Liver (tissue), 9 donors: ENCODE measurements around the gene AXIN1. TPM values are rescaled to one million over a fixed set of nuclear protein-coding genes. Genes with fewer than 3 reads are reported as not detected.

Experiments used
- DNase-seq: peaks from one replicate; pipeline ENCODE4 v3.0.0-alpha.2; 2017; ENCODE audit warnings: low spot score
- H3K27ac ChIP-seq, 2 donors: one replicate each; pipeline ENCODE4 v1.7.0; 2013; ENCODE audit warnings: inconsistent platforms in 2 of 2, low read length in 2 of 2, control low read depth in 1 of 2, low read depth in 1 of 2, mild to moderate bottlenecking in 1 of 2
- H3K27me3 ChIP-seq, 4 donors: one replicate each; pipeline versions ENCODE4 v1.6.1 to v1.7.0; 2013; ENCODE audit warnings: low read length in 3 of 4, inconsistent platforms in 1 of 4, mild to moderate bottlenecking in 1 of 4, moderate library complexity in 1 of 4; ENCODE audit not compliant: control insufficient read depth in 4 of 4, insufficient read depth in 4 of 4
- H3K36me3 ChIP-seq, 4 donors: one replicate each; pipeline versions ENCODE4 v1.6.1 to v1.7.0; 2013; ENCODE audit warnings: low read length in 3 of 4, mild to moderate bottlenecking in 3 of 4, low read depth in 1 of 4, moderate library complexity in 1 of 4; ENCODE audit not compliant: control insufficient read depth in 4 of 4, insufficient read depth in 3 of 4
- H3K4me1 ChIP-seq, 4 donors: one replicate each; pipeline versions ENCODE4 v1.6.1 to v1.7.0; 2013; ENCODE audit warnings: low read length in 3 of 4, mild to moderate bottlenecking in 3 of 4, moderate library complexity in 1 of 4; ENCODE audit not compliant: control insufficient read depth in 4 of 4, insufficient read depth in 4 of 4
- H3K4me3 ChIP-seq, 3 donors: one replicate each; pipeline versions ENCODE4 v1.6.1 to v1.7.0; 2013; ENCODE audit warnings: low read length in 3 of 3, control low read depth in 1 of 3, low read depth in 1 of 3, mild to moderate bottlenecking in 1 of 3
- H3K9ac ChIP-seq, 2 donors: one replicate each; pipeline ENCODE4 v1.7.0; 2013; ENCODE audit warnings: low read length in 2 of 2, mild to moderate bottlenecking in 2 of 2, moderate library complexity in 2 of 2, control low read depth in 1 of 2, low read depth in 1 of 2
- H3K9me3 ChIP-seq, 4 donors: one replicate each; pipeline versions ENCODE4 v1.6.1 to v1.7.0; 2013; ENCODE audit warnings: low read length in 3 of 4; ENCODE audit not compliant: control insufficient read depth in 4 of 4
- EGR1 ChIP-seq, 2 donors: IDR thresholded peaks; 2 replicates each; pipeline ENCODE4 v1.6.1; 2016 to 2018; ENCODE audit warnings: antibody characterized with exemption in 2 of 2, low read depth in 2 of 2
- FOXA1 ChIP-seq: IDR thresholded peaks from 2 replicates; pipeline ENCODE4 v1.6.1; 2016; ENCODE audit warnings: antibody characterized with exemption
- GABPA ChIP-seq, 2 donors: IDR thresholded peaks in 1 of 2; conservative IDR thresholded peaks in 1 of 2; 2 replicates each; pipeline ENCODE4 v1.6.1; 2016; ENCODE audit warnings: antibody characterized with exemption in 2 of 2, mild to moderate bottlenecking in 1 of 2, moderate library complexity in 1 of 2
- HNF4A ChIP-seq, 2 donors: conservative IDR thresholded peaks; 2 replicates each; pipeline ENCODE4 v1.6.1; 2016; ENCODE audit warnings: antibody characterized with exemption in 2 of 2, mild to moderate bottlenecking in 2 of 2
- HNF4G ChIP-seq: IDR thresholded peaks from 2 replicates; pipeline ENCODE4 v1.6.1; 2016; ENCODE audit warnings: antibody characterized with exemption
- JUND ChIP-seq, 2 donors: IDR thresholded peaks; 2 replicates each; pipeline ENCODE4 v1.6.1; 2016; ENCODE audit warnings: antibody characterized with exemption in 2 of 2
- NR2F2 ChIP-seq: IDR thresholded peaks from 2 replicates; pipeline ENCODE4 v1.6.1; 2016; ENCODE audit warnings: antibody characterized with exemption
- RAD21 ChIP-seq, 2 donors: IDR thresholded peaks; 2 replicates each; pipeline ENCODE4 v1.6.1; 2016; ENCODE audit warnings: antibody characterized with exemption in 2 of 2, mild to moderate bottlenecking in 2 of 2
- RXRA ChIP-seq, 2 donors: IDR thresholded peaks; 2 replicates each; pipeline ENCODE4 v1.6.1; 2017 to 2018; ENCODE audit warnings: antibody characterized with exemption in 2 of 2, mild to moderate bottlenecking in 1 of 2
- SP1 ChIP-seq: IDR thresholded peaks from 2 replicates; pipeline ENCODE4 v1.6.1; 2018; ENCODE audit warnings: antibody characterized with exemption, mild to moderate bottlenecking
- TAF1 ChIP-seq: conservative IDR thresholded peaks from 2 replicates; pipeline ENCODE4 v1.6.1; 2016; ENCODE audit warnings: antibody characterized with exemption, mild to moderate bottlenecking
- YY1 ChIP-seq: IDR thresholded peaks from 2 replicates; pipeline ENCODE4 v1.6.1; 2016; ENCODE audit warnings: antibody characterized with exemption, mild to moderate bottlenecking
- WGBS: extraction: QIAGEN DNeasy Blood & Tissue Kit; methylation state at CpG from one replicate; pipeline ENCODE4 v1.1.7; 2013; 5-methylcytosine and 5-hydroxymethylcytosine counted together
- polyA plus RNA-seq, 2 donors: library from polyadenylated mRNA; stranded (reverse) in 1 of 2; unstranded in 1 of 2; fragments of 200-250 nt in 1 of 2; fragments of >200 nt in 1 of 2; fragmentation: Nextera tagmentation in 1 of 2; extraction: Ambion mirVana in 1 of 2; gene quantifications; one replicate each; pipeline versions ENCODE4 v1.2.1 to v1.2.3, GENCODE V29; 2013 to 2015
- total RNA-seq, 2 donors: library from RNA; depleted of rRNA; stranded (reverse); fragments of >200 nt; gene quantifications; one replicate each; pipeline ENCODE4 v1.2.3, GENCODE V29; 2014
- TF ChIP-seq, protein P1 (sequence below): IDR thresholded peaks from 2 replicates; pipeline ENCODE4 v1.6.1; 2016; ENCODE audit warnings: antibody characterized with exemption
- TF ChIP-seq, protein P2 (sequence below): fragments of 150-350 bp; IDR thresholded peaks from 2 replicates; pipeline ENCODE4 v1.5.1; 2017; ENCODE audit warnings: improper control_type of control experiment, low read depth, low read length; ENCODE audit not compliant: missing input control
- TF ChIP-seq, protein P3 (sequence below): IDR thresholded peaks from 2 replicates; pipeline ENCODE4 v1.6.1; 2016; ENCODE audit warnings: antibody characterized with exemption
- TF ChIP-seq, protein P4 (sequence below): IDR thresholded peaks from 2 replicates; pipeline ENCODE4 v1.6.1; 2016; ENCODE audit warnings: antibody characterized with exemption
- TF ChIP-seq, protein P5 (sequence below): IDR thresholded peaks from 2 replicates; pipeline ENCODE4 v1.6.1; 2016; ENCODE audit warnings: antibody characterized with exemption, mild to moderate bottlenecking
- donor health status: healthy.
- donor health status: healthy.
- donor health status: healthy.
- donor health status: healthy.
- donor health status: healthy.

Gene AXIN1
- total and polyA plus RNA-seq, 4 donors = 2.0 to 10.3 (median 7.9) TPM

DNA sequence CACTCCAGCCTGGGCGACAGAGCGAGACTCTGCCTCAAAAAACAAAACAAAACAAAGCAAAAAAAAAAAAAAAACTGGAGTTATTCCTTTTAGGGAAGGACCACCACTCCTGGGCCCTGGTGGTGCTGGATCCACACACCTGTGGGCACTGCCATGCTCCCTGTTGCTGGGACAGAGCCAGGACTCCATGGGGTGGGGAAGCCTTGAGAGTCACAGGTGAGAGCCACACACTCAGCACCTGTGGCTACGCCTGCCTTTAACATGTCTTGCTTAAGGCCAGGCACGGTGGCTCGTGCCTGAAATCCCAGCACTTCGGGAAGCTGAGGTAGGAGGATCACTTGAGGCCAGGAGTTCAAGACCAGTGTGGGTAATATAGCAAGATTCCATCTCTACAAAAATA lies 51.3 kb downstream of the AXIN1 start:
- no peak for DNase-seq
- peaks cover 0 to 21% (median 4%) of the 10 kb centered on the region in 4 donors for H3K36me3 ChIP-seq
- no peak overlapping the region for H3K4me3 ChIP-seq
- no peak overlapping the region for H3K9ac ChIP-seq
- H3K27ac ChIP-seq = no peak overlapping the region
- H3K4me1 ChIP-seq = no peaks in the 10 kb centered on the region
- no peaks in the 10 kb centered on the region for H3K9me3 ChIP-seq
- H3K27me3 ChIP-seq = no peaks in the 10 kb centered on the region
- TF ChIP-seq TAF1 (no peak), RAD21 (IDR thresholded peaks at IDR 0.05) (no peak)
- TF ChIP-seq, protein P1, sequence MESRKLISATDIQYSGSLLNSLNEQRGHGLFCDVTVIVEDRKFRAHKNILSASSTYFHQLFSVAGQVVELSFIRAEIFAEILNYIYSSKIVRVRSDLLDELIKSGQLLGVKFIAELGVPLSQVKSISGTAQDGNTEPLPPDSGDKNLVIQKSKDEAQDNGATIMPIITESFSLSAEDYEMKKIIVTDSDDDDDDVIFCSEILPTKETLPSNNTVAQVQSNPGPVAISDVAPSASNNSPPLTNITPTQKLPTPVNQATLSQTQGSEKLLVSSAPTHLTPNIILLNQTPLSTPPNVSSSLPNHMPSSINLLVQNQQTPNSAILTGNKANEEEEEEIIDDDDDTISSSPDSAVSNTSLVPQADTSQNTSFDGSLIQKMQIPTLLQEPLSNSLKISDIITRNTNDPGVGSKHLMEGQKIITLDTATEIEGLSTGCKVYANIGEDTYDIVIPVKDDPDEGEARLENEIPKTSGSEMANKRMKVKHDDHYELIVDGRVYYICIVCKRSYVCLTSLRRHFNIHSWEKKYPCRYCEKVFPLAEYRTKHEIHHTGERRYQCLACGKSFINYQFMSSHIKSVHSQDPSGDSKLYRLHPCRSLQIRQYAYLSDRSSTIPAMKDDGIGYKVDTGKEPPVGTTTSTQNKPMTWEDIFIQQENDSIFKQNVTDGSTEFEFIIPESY = no peak
- 96% methylated on average over 6 of the region's 6 CpGs for WGBS

DNA sequence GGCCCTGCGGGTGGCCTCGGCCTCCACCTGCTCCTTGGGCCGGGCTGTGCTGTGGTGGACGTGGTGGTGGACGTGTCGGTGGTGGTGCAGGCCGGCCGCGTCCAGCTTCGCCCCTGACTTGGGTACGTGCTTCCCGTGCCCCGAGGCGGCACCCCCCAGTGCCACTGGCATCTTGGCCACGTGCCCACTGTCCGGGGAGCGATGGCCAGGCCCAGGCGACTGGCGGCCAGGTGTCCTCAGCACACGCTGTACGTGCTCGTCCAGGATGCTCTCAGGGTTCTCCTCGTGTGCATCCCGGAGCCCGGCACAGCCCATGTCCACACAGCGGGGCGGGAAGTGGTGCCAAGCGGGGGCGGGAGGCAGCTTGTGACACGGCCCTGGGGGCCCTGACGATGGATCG lies 54.7 kb downstream of the AXIN1 start:
- 98% methylated on average over 32 of the region's 32 CpGs for WGBS
- Histone ChIP-seq H3K36me3 (peaks cover 0 to 19% (median 3%) of the 10 kb centered on the region in 4 donors), H3K9me3 (no peaks in the 10 kb centered on the region), H3K4me1 (no peaks in the 10 kb centered on the region), H3K9ac (no peak overlapping the region), H3K27me3 (no peaks in the 10 kb centered on the region), H3K4me3 (no peak overlapping the region), H3K27ac (no peak overlapping the region)
- no peak for DNase-seq
- TF ChIP-seq RXRA (IDR thresholded peaks at IDR 0.05) = no peak
- TF ChIP-seq RAD21 (IDR thresholded peaks at IDR 0.05) = no peak
- TF ChIP-seq GABPA (IDR thresholded peaks at IDR 0.05 in 1 of 2, conservative IDR thresholded peaks at IDR 0.05 in 1 of 2) = no peak
- TF ChIP-seq, protein P2, sequence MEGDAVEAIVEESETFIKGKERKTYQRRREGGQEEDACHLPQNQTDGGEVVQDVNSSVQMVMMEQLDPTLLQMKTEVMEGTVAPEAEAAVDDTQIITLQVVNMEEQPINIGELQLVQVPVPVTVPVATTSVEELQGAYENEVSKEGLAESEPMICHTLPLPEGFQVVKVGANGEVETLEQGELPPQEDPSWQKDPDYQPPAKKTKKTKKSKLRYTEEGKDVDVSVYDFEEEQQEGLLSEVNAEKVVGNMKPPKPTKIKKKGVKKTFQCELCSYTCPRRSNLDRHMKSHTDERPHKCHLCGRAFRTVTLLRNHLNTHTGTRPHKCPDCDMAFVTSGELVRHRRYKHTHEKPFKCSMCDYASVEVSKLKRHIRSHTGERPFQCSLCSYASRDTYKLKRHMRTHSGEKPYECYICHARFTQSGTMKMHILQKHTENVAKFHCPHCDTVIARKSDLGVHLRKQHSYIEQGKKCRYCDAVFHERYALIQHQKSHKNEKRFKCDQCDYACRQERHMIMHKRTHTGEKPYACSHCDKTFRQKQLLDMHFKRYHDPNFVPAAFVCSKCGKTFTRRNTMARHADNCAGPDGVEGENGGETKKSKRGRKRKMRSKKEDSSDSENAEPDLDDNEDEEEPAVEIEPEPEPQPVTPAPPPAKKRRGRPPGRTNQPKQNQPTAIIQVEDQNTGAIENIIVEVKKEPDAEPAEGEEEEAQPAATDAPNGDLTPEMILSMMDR = no peak
- TF ChIP-seq EGR1 (IDR thresholded peaks at IDR 0.05; ENCODE audit: low read depth in 2 of 2) = no peak
- TF ChIP-seq, protein P3, sequence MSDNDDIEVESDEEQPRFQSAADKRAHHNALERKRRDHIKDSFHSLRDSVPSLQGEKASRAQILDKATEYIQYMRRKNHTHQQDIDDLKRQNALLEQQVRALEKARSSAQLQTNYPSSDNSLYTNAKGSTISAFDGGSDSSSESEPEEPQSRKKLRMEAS = no peak
- TF ChIP-seq FOXA1 = no peak
- TF ChIP-seq HNF4G = no peak

DNA sequence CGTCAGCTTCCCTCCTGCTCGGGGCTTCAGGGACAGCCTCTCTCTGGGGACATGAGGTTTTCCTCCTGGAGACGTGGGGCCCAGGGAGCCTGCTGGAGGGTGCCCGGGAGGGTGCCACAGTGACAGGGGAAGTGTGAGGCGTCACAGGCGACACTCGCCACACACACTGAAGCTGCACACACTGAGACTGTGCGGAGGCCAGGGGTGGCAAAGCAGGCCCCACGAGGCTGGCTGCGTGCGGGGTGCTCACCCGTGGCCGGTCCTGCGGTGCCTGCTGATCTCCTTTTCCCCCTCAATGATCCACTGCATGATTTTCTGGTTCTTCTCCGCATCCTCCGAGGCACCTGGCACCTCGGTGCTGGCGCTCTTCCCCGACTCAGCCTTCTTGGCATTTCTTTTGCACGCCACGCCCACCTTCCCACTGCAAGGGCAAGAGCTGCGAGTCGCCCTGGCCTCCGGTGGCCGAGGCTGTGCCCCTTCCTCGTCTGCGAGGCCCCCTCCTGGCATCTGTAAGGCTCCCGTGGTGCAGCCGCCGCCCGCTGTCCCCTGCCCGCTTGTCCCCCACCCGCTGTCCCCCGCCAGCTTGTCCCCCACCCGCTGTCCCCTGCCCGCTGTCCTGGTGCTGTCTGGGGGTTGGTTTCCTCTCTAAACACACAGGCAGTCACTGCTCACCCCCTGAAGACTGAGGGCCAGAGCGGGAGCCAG lies 55.6 kb downstream of the AXIN1 start:
- WGBS = 95% methylated on average over 37 of the region's 37 CpGs
- H3K27ac ChIP-seq = no peak overlapping the region
- no peaks in the 10 kb centered on the region for H3K9me3 ChIP-seq
- H3K4me3 ChIP-seq = no peak overlapping the region
- no peaks in the 10 kb centered on the region for H3K4me1 ChIP-seq
- no peak for DNase-seq
- peaks cover 0 to 22% (median 3%) of the 10 kb centered on the region in 4 donors for H3K36me3 ChIP-seq
- no peak overlapping the region for H3K9ac ChIP-seq
- H3K27me3 ChIP-seq = no peaks in the 10 kb centered on the region
- no peak for TF ChIP-seq JUND (IDR thresholded peaks at IDR 0.05)
- no peak for TF ChIP-seq RXRA (IDR thresholded peaks at IDR 0.05)
- TF ChIP-seq HNF4G = no peak
- TF ChIP-seq, protein P4, sequence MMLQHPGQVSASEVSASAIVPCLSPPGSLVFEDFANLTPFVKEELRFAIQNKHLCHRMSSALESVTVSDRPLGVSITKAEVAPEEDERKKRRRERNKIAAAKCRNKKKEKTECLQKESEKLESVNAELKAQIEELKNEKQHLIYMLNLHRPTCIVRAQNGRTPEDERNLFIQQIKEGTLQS = no peak
- TF ChIP-seq, protein P1 = no peak
- TF ChIP-seq GABPA (IDR thresholded peaks at IDR 0.05 in 1 of 2, conservative IDR thresholded peaks at IDR 0.05 in 1 of 2) = no peak
- TF ChIP-seq RAD21 (IDR thresholded peaks at IDR 0.05) = no peak
- no peak for TF ChIP-seq HNF4A (conservative IDR thresholded peaks at IDR 0.05)
- no peak for TF ChIP-seq SP1
- no peak for TF ChIP-seq NR2F2
- no peak for TF ChIP-seq YY1
- TF ChIP-seq, protein P5, sequence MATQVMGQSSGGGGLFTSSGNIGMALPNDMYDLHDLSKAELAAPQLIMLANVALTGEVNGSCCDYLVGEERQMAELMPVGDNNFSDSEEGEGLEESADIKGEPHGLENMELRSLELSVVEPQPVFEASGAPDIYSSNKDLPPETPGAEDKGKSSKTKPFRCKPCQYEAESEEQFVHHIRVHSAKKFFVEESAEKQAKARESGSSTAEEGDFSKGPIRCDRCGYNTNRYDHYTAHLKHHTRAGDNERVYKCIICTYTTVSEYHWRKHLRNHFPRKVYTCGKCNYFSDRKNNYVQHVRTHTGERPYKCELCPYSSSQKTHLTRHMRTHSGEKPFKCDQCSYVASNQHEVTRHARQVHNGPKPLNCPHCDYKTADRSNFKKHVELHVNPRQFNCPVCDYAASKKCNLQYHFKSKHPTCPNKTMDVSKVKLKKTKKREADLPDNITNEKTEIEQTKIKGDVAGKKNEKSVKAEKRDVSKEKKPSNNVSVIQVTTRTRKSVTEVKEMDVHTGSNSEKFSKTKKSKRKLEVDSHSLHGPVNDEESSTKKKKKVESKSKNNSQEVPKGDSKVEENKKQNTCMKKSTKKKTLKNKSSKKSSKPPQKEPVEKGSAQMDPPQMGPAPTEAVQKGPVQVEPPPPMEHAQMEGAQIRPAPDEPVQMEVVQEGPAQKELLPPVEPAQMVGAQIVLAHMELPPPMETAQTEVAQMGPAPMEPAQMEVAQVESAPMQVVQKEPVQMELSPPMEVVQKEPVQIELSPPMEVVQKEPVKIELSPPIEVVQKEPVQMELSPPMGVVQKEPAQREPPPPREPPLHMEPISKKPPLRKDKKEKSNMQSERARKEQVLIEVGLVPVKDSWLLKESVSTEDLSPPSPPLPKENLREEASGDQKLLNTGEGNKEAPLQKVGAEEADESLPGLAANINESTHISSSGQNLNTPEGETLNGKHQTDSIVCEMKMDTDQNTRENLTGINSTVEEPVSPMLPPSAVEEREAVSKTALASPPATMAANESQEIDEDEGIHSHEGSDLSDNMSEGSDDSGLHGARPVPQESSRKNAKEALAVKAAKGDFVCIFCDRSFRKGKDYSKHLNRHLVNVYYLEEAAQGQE = no peak
- TF ChIP-seq, protein P3 = no peak
- TF ChIP-seq TAF1 = no peak
